Prostate gland (tissue), 2 donors: ENCODE measurements around the gene CRBN. TPM values are rescaled to one million over a fixed set of nuclear protein-coding genes. Genes with fewer than 3 reads are reported as not detected.
A peak's percentile ranks its signal among the peaks of the same experiment; 100 is the strongest.

ENCODE experiments used
- DNase-seq: peaks from one replicate; pipeline ENCODE4 v3.0.0-alpha.2; 2019; ENCODE audit warnings: low spot score
- H3K27ac ChIP-seq, 2 donors: fragments of 200-600 bp; sonication (generic); 2 replicates each; pipeline ENCODE4 v1.5.1; 2017 to 2019
- H3K27me3 ChIP-seq: fragments of 200-600 bp; sonication (generic); replicated peaks from 2 replicates; pipeline ENCODE4 v1.5.1; 2019; ENCODE audit not compliant: insufficient read depth
- H3K36me3 ChIP-seq, 2 donors: fragments of 200-600 bp; sonication (generic); 1 replicate in 1 of 2; 2 replicates in 1 of 2; pipeline versions ENCODE4 v1.5.1 to v1.8.1; 2017 to 2019
- H3K4me1 ChIP-seq: fragments of 200-600 bp; sonication (generic); replicated peaks from 2 replicates; pipeline ENCODE4 v1.5.1; 2019
- H3K4me3 ChIP-seq, 2 donors: fragments of 200-600 bp; sonication (generic); 2 replicates each; pipeline ENCODE4 v1.5.1; 2017 to 2019
- H3K9me3 ChIP-seq: fragments of 200-600 bp; sonication (generic); 2 replicates; pipeline ENCODE4 v1.5.1; 2017
- CTCF ChIP-seq, 4 experiments: fragments of 200-600 bp in 2 of 4; fragments of 450-650 bp in 2 of 4; sonication (generic) in 2 of 4; IDR thresholded peaks; 1 replicate in 3 of 4; 2 replicates in 1 of 4; pipeline ENCODE4 v1.5.1; 2016 to 2019; ENCODE audit warnings: antibody characterized with exemption in 4 of 4, mild to moderate bottlenecking in 2 of 4, moderate library complexity in 2 of 4
- POLR2A ChIP-seq: fragments of 450-650 bp; IDR thresholded peaks from one replicate; pipeline ENCODE4 v1.6.1; 2016; ENCODE audit warnings: antibody characterized with exemption, mild to moderate bottlenecking
- POLR2AphosphoS5 ChIP-seq: sonication (generic); formaldehyde crosslinking; IDR thresholded peaks from one replicate; pipeline ENCODE4 v1.6.1; 2017; ENCODE audit warnings: antibody characterized with exemption
- WGBS: methylation state at CpG from one replicate; pipeline ENCODE4 v1.1.5; 2018; 5-methylcytosine and 5-hydroxymethylcytosine counted together
- intact Hi-C: fragments of 100-400 bp; cut with DNase I; formaldehyde crosslinking; loops from one replicate; pipeline ENCODE4 v1.14.2; 2022
- total RNA-seq, 2 donors: library from RNA; depleted of rRNA; stranded (reverse); fragments of >200 nt; gene quantifications; one replicate each; pipeline ENCODE4 v1.1.0, GENCODE V29; 2016

The CRBN gene
- total RNA-seq, 2 donors from 2014 or later, result 69.4 to 83.4 TPM

- no peak for DNase-seq
- Histone ChIP-seq H3K27me3 (no peaks in the 10 kb centered on the region), H3K4me1 (no peaks in the 10 kb centered on the region), H3K9me3 (no peaks in the 10 kb centered on the region), H3K27ac (no peak overlapping the region), H3K4me3 (no peak overlapping the region), H3K36me3 (no peaks in the 10 kb centered on the region)
- intact Hi-C loops, result no loop called here
- 94% methylated on average over 8 of the region's 8 CpGs for WGBS
- no peak for TF ChIP-seq POLR2A
- TF ChIP-seq POLR2AphosphoS5, result no peak
- no peak for TF ChIP-seq CTCF (IDR thresholded peaks at IDR 0.05)
Observed at GRCh38 chr3:3145831-3146230, 33.7 kb downstream of the CRBN start.

GRCh38 chr3:3141939-3142338 is 37.6 kb downstream of the CRBN start:
- no peaks in the 10 kb centered on the region for H3K36me3 ChIP-seq
- no peaks in the 10 kb centered on the region for H3K9me3 ChIP-seq
- intact Hi-C loops, result no loop called here
- no peak overlapping the region for H3K4me3 ChIP-seq
- no peaks in the 10 kb centered on the region for H3K4me1 ChIP-seq
- DNase-seq, result no peak
- no peaks in the 10 kb centered on the region for H3K27me3 ChIP-seq
- H3K27ac ChIP-seq, result no peak overlapping the region
- TF ChIP-seq POLR2AphosphoS5 (no peak), CTCF (IDR thresholded peaks at IDR 0.05) (no peak), POLR2A (no peak)

- intact Hi-C loops, result no loop called here
- H3K4me1 ChIP-seq, result no peaks in the 10 kb centered on the region
- H3K36me3 ChIP-seq, result no peaks in the 10 kb centered on the region
- TF ChIP-seq POLR2A, result no peak
- no peak for TF ChIP-seq CTCF (IDR thresholded peaks at IDR 0.05)
- TF ChIP-seq POLR2AphosphoS5, result no peak
- H3K27ac ChIP-seq, result peak overlapping the region in 1 of 2 donors; percentile 29
- no peak overlapping the region for H3K4me3 ChIP-seq
- 56% methylated on average over 6 of the region's 6 CpGs for WGBS
- H3K27me3 ChIP-seq, result no peaks in the 10 kb centered on the region
- no peak for DNase-seq
- H3K9me3 ChIP-seq, result no peaks in the 10 kb centered on the region
Observed at GRCh38 chr3:3137526-3137925, 42.0 kb downstream of the CRBN start.

- TF ChIP-seq CTCF (IDR thresholded peaks at IDR 0.05) (no peak), POLR2AphosphoS5 (no peak), POLR2A (no peak)
- H3K27ac ChIP-seq, result no peak overlapping the region
- 95% methylated on average over 4 of the region's 4 CpGs for WGBS
- no peak overlapping the region for H3K4me3 ChIP-seq
- intact Hi-C loops, result no loop called here
- DNase-seq, result no peak
- H3K36me3 ChIP-seq, result no peaks in the 10 kb centered on the region
- H3K27me3 ChIP-seq, result no peaks in the 10 kb centered on the region
- H3K9me3 ChIP-seq, result no peaks in the 10 kb centered on the region
- H3K4me1 ChIP-seq, result no peaks in the 10 kb centered on the region
Observed at GRCh38 chr3:3134750-3135448, 44.6 kb downstream of the CRBN start.

- no peak for TF ChIP-seq CTCF (IDR thresholded peaks at IDR 0.05)
- no peak for TF ChIP-seq POLR2A
- TF ChIP-seq POLR2AphosphoS5, result no peak
- Histone ChIP-seq H3K4me1 (no peaks in the 10 kb centered on the region), H3K4me3 (no peak overlapping the region), H3K27me3 (no peaks in the 10 kb centered on the region), H3K9me3 (no peaks in the 10 kb centered on the region), H3K27ac (peak overlapping the region in 1 of 2 donors; percentile 8), H3K36me3 (no peaks in the 10 kb centered on the region)
- no peak for DNase-seq
- 83% methylated on average over 6 of the region's 6 CpGs for WGBS
- intact Hi-C loops, result no loop called here
Observed at GRCh38 chr3:3133500-3133899, 46.0 kb downstream of the CRBN start.
